Neural cell (in vitro differentiated cells): ENCODE results near the gene DHRS9. TPM values are rescaled to one million over a fixed set of nuclear protein-coding genes. Genes with fewer than 3 reads are reported as not detected.
A peak's percentile ranks its signal among the peaks of the same experiment; 100 is the strongest.

Source experiments
- H2AFZ ChIP-seq: fragments of 200-600, 300-800 bp; sonication (generic), shearing (Covaris generic); 2 replicates; pipeline ENCODE4 v1.6.0; 2014; ENCODE audit warnings: low read depth, mild to moderate bottlenecking, antibody characterized with exemption, low read length, moderate library complexity
- H3F3A ChIP-seq: fragments of 200-600 bp; shearing (Covaris generic); 2 replicates; pipeline ENCODE4 v1.6.1; 2016; ENCODE audit warnings: mild to moderate bottlenecking, moderate library complexity, mixed read lengths, antibody characterized with exemption, low read length; ENCODE audit not compliant: insufficient read depth, poor library complexity, severe bottlenecking
- H3K27ac ChIP-seq: fragments of 200-600, 300-800 bp; sonication (generic), shearing (Covaris generic); 2 replicates; pipeline ENCODE4 v1.5.1; 2014; ENCODE audit warnings: mild to moderate bottlenecking, low read length, moderate library complexity
- H3K27me3 ChIP-seq: fragments of 300-800, 200-600 bp; sonication (generic), shearing (Covaris generic); 2 replicates; pipeline ENCODE4 v1.6.0; 2014; ENCODE audit warnings: mild to moderate bottlenecking, low read depth, low read length, moderate library complexity; ENCODE audit not compliant: insufficient read depth
- H3K36me3 ChIP-seq: fragments of 300-800, 200-600 bp; sonication (generic), shearing (Covaris generic); 2 replicates; pipeline ENCODE4 v1.5.1; 2014; ENCODE audit warnings: mild to moderate bottlenecking, antibody characterized with exemption, low read length, moderate library complexity; ENCODE audit not compliant: insufficient read depth
- H3K4me2 ChIP-seq: fragments of 300-800, 200-600 bp; sonication (generic), shearing (Covaris generic); 2 replicates; pipeline ENCODE4 v1.6.0; 2014; ENCODE audit warnings: mild to moderate bottlenecking, low read length
- H3K4me3 ChIP-seq: fragments of 300-800, 200-600 bp; sonication (generic), shearing (Covaris generic); 2 replicates; pipeline ENCODE4 v1.5.1; 2014; ENCODE audit warnings: mild to moderate bottlenecking, low read length, moderate library complexity
- H3K79me2 ChIP-seq: fragments of 200-600 bp; shearing (Covaris generic); replicated peaks from 2 replicates; pipeline ENCODE4 v1.6.0; 2014; ENCODE audit warnings: mild to moderate bottlenecking, low read length, moderate library complexity; ENCODE audit not compliant: insufficient read depth
- H3K9ac ChIP-seq: fragments of 300-800, 200-600 bp; sonication (generic), shearing (Covaris generic); 2 replicates; pipeline ENCODE4 v1.6.1; 2016; ENCODE audit warnings: mild to moderate bottlenecking, low read length, mixed read lengths
- H3K9me2 ChIP-seq: fragments of 200-600 bp; shearing (Covaris generic); 2 replicates; pipeline ENCODE4 v1.6.1; 2016; ENCODE audit warnings: mild to moderate bottlenecking, low read length, mixed read lengths; ENCODE audit not compliant: insufficient read depth
- H3K9me3 ChIP-seq: fragments of 200-600, 300-800 bp; sonication (generic), shearing (Covaris generic); 2 replicates; pipeline ENCODE4 v1.6.1; 2016; ENCODE audit warnings: mild to moderate bottlenecking, mixed run types, low read length, moderate library complexity, mixed read lengths
- H4K20me1 ChIP-seq: fragments of 200-600 bp; shearing (Covaris generic); 2 replicates; pipeline ENCODE4 v1.6.1; 2016; ENCODE audit warnings: mild to moderate bottlenecking, mixed run types; ENCODE audit not compliant: insufficient read depth
- EP300 ChIP-seq: fragments of 450-650 bp; conservative IDR thresholded peaks from 2 replicates; pipeline ENCODE4 v1.6.1; 2014; ENCODE audit warnings: antibody characterized with exemption, mild to moderate bottlenecking, moderate library complexity; ENCODE audit not compliant: poor library complexity, severe bottlenecking
- EZH2 ChIP-seq: fragments of 200-600, 300-800 bp; shearing (Covaris generic), sonication (generic); IDR thresholded peaks from 2 replicates; pipeline ENCODE4 v1.6.1; 2014; ENCODE audit warnings: antibody characterized with exemption, low read length, borderline replicate concordance, mild to moderate bottlenecking; ENCODE audit not compliant: insufficient read depth, poor library complexity, severe bottlenecking
- POLR2AphosphoS5 ChIP-seq: IDR thresholded peaks from 2 replicates; pipeline ENCODE4 v1.6.1; 2012
- RAD21 ChIP-seq: fragments of 450-650 bp; conservative IDR thresholded peaks from 2 replicates; pipeline ENCODE4 v1.6.1; 2014; ENCODE audit warnings: antibody characterized with exemption, mild to moderate bottlenecking, moderate library complexity
- SMC3 ChIP-seq: fragments of 450-650 bp; conservative IDR thresholded peaks from 2 replicates; pipeline ENCODE4 v1.6.1; 2014; ENCODE audit warnings: antibody characterized with exemption, mild to moderate bottlenecking, moderate library complexity; ENCODE audit not compliant: poor library complexity
- TAF1 ChIP-seq: IDR thresholded peaks from 2 replicates; pipeline ENCODE4 v1.6.1; 2012; ENCODE audit warnings: low read depth
- polyA plus RNA-seq: library from polyadenylated mRNA; depleted of rRNA; stranded (reverse); fragments of >200 nt; gene quantifications from 2 replicates; pipeline ENCODE4 v1.2.3, GENCODE V29; 2014
- TF ChIP-seq, protein P1 (sequence below): IDR thresholded peaks from 2 replicates; pipeline ENCODE4 v1.6.1; 2012; ENCODE audit warnings: borderline replicate concordance
- TF ChIP-seq, protein P2 (sequence below): fragments of 450-650 bp; IDR thresholded peaks from 2 replicates; pipeline ENCODE4 v1.5.1; 2014; ENCODE audit warnings: antibody characterized with exemption, mild to moderate bottlenecking, moderate library complexity; ENCODE audit not compliant: poor library complexity, severe bottlenecking

Gene DHRS9
- polyA plus RNA-seq, 1 donor from 2014 or later = not detected

DNA sequence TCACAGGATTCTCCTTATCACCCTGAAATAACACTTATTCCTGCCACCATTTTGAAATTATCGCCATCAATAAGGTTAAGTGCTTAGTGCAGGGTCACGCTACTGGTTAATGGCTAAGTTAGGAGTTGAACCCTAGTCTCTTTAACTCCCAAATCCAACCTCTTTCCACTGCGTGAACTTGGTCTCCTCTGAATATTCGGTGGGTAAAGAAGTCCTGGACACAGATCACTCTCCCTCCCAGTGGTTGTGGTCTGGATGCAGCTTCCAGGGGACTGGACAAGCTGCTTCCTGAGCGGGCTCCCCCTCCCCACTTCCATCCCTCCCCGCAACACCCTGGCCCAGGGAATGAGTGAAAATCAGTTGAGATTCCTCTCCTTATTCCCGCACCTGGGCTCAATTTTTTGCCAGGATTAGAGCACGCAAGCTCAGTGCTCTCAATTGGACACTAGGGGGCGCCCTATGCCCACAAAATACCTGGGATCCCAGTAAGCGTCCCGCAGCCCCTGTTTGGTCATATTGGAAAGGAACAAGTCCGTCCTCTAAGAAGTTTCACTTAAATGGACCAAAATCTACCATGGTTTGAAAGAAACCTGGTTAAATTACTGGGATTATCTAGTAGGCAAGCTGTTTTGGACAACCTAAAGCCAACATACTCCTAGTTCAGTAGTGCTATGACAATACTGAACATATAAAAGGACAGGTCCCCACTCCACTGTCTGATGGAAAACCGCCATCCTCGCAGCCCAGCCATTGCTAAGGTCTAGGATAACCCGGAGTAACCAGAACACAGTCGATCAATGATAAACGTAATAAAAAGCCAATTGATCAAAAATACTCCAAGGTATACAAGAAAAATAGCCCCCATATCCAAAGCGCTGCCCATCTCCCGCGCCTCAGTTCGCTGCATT lies 40.4 kb downstream of the DHRS9 start:
- Histone ChIP-seq H3K9ac (no peak overlapping the region), H4K20me1 (no peaks in the 10 kb centered on the region), H3K27me3 (no peaks in the 10 kb centered on the region), H3K9me2 (no peaks in the 10 kb centered on the region), H3K27ac (no peak overlapping the region), H3K36me3 (no peaks in the 10 kb centered on the region), H2AFZ (no peak overlapping the region), H3K9me3 (no peaks in the 10 kb centered on the region), H3K4me3 (no peak overlapping the region), H3K4me2 (no peak overlapping the region), H3K79me2 (no peaks in the 10 kb centered on the region), H3F3A (peaks cover 2% of the 10 kb centered on the region)
- TF ChIP-seq, protein P1, sequence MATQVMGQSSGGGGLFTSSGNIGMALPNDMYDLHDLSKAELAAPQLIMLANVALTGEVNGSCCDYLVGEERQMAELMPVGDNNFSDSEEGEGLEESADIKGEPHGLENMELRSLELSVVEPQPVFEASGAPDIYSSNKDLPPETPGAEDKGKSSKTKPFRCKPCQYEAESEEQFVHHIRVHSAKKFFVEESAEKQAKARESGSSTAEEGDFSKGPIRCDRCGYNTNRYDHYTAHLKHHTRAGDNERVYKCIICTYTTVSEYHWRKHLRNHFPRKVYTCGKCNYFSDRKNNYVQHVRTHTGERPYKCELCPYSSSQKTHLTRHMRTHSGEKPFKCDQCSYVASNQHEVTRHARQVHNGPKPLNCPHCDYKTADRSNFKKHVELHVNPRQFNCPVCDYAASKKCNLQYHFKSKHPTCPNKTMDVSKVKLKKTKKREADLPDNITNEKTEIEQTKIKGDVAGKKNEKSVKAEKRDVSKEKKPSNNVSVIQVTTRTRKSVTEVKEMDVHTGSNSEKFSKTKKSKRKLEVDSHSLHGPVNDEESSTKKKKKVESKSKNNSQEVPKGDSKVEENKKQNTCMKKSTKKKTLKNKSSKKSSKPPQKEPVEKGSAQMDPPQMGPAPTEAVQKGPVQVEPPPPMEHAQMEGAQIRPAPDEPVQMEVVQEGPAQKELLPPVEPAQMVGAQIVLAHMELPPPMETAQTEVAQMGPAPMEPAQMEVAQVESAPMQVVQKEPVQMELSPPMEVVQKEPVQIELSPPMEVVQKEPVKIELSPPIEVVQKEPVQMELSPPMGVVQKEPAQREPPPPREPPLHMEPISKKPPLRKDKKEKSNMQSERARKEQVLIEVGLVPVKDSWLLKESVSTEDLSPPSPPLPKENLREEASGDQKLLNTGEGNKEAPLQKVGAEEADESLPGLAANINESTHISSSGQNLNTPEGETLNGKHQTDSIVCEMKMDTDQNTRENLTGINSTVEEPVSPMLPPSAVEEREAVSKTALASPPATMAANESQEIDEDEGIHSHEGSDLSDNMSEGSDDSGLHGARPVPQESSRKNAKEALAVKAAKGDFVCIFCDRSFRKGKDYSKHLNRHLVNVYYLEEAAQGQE = no peak
- TF ChIP-seq RAD21 (peak; percentile 87), EP300 (no peak), EZH2 (no peak), SMC3 (peak; percentile 86)
- TF ChIP-seq, protein P2, sequence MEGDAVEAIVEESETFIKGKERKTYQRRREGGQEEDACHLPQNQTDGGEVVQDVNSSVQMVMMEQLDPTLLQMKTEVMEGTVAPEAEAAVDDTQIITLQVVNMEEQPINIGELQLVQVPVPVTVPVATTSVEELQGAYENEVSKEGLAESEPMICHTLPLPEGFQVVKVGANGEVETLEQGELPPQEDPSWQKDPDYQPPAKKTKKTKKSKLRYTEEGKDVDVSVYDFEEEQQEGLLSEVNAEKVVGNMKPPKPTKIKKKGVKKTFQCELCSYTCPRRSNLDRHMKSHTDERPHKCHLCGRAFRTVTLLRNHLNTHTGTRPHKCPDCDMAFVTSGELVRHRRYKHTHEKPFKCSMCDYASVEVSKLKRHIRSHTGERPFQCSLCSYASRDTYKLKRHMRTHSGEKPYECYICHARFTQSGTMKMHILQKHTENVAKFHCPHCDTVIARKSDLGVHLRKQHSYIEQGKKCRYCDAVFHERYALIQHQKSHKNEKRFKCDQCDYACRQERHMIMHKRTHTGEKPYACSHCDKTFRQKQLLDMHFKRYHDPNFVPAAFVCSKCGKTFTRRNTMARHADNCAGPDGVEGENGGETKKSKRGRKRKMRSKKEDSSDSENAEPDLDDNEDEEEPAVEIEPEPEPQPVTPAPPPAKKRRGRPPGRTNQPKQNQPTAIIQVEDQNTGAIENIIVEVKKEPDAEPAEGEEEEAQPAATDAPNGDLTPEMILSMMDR = peak; percentile 87

DNA sequence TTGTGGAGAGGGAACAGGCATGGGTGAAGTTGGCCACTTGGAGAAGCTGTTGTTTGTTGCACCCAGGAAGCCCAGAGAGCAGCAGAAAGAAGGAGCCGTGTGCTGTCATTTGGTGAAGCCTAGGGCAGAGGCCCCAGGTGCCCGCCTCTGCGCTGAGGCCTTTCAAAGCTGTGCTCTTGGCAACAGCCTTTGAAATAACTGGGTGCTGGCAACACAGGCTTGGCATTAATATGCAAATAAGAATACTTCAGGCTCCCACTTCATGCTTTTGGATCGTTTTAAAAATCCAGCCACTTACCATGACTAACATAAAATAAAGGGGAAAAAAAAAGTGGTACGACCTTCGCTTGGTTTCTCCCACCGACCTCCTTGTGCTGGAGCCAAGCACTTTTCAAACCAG lies 41.1 kb downstream of the DHRS9 start:
- Histone ChIP-seq H2AFZ (no peak overlapping the region), H3K4me3 (no peak overlapping the region), H3F3A (no peaks in the 10 kb centered on the region), H3K9me3 (no peaks in the 10 kb centered on the region), H3K36me3 (no peaks in the 10 kb centered on the region), H3K27me3 (no peaks in the 10 kb centered on the region), H3K27ac (no peak overlapping the region), H3K4me2 (no peak overlapping the region), H3K9ac (no peak overlapping the region), H4K20me1 (no peaks in the 10 kb centered on the region), H3K9me2 (no peaks in the 10 kb centered on the region), H3K79me2 (no peaks in the 10 kb centered on the region)
- no peak for TF ChIP-seq TAF1
- no peak for TF ChIP-seq POLR2AphosphoS5
- TF ChIP-seq, protein P1 = no peak
- TF ChIP-seq SMC3 = no peak
- TF ChIP-seq, protein P2 = no peak
- no peak for TF ChIP-seq RAD21
- no peak for TF ChIP-seq EP300
